H9 (cell line): ENCODE measurements around the gene HOXA1. TPM values are rescaled to one million over a fixed set of nuclear protein-coding genes. Genes with fewer than 3 reads are reported as not detected.
A peak's percentile ranks its signal among the peaks of the same experiment; 100 is the strongest.

Experiments
- DNase-seq: peaks from one replicate; pipeline ENCODE4 v3.0.0-alpha.2; 2017
- H2AFZ ChIP-seq: one replicate; pipeline ENCODE4 v1.6.1; 2013; ENCODE audit warnings: mild to moderate bottlenecking, low read length, control low read depth, moderate library complexity
- H2AK5ac ChIP-seq: 2 replicates; pipeline ENCODE4 v1.6.1; 2013; ENCODE audit warnings: low read length, control low read depth, mixed read lengths; ENCODE audit not compliant: insufficient read length
- H2BK120ac ChIP-seq: one replicate; pipeline ENCODE4 v1.6.1; 2013; ENCODE audit warnings: low read depth, mild to moderate bottlenecking, low read length, control low read depth, inconsistent platforms; ENCODE audit not compliant: poor library complexity, severe bottlenecking
- H2BK12ac ChIP-seq: 2 replicates; pipeline ENCODE4 v1.6.1; 2013; ENCODE audit warnings: low read length, control low read depth, mixed read lengths, low read depth; ENCODE audit not compliant: insufficient read length
- H2BK15ac ChIP-seq: 2 replicates; pipeline ENCODE4 v1.6.1; 2013; ENCODE audit warnings: low read depth, low read length, control low read depth
- H2BK20ac ChIP-seq: one replicate; pipeline ENCODE4 v1.6.1; 2013; ENCODE audit warnings: low read depth, mild to moderate bottlenecking, low read length, control low read depth, inconsistent platforms; ENCODE audit not compliant: poor library complexity, severe bottlenecking
- H2BK5ac ChIP-seq: 2 replicates; pipeline ENCODE4 v1.6.1; 2013; ENCODE audit warnings: low read length, control low read depth, mixed read lengths; ENCODE audit not compliant: insufficient read length
- H3K14ac ChIP-seq: 2 replicates; pipeline ENCODE4 v1.6.1; 2013; ENCODE audit warnings: low read length, control low read depth; ENCODE audit not compliant: insufficient read depth
- H3K18ac ChIP-seq: 2 replicates; pipeline ENCODE4 v1.6.1; 2013; ENCODE audit warnings: low read depth, mild to moderate bottlenecking, mixed read lengths, low read length, control low read depth; ENCODE audit not compliant: insufficient read length
- H3K23ac ChIP-seq: 2 replicates; pipeline ENCODE4 v1.6.1; 2013; ENCODE audit warnings: low read length, control low read depth, mixed read lengths, low read depth; ENCODE audit not compliant: insufficient read length
- H3K23me2 ChIP-seq: 2 replicates; pipeline ENCODE4 v1.6.1; 2013; ENCODE audit warnings: low read depth, mild to moderate bottlenecking, mixed read lengths, low read length, control low read depth; ENCODE audit not compliant: insufficient read length, poor library complexity, severe bottlenecking
- H3K27ac ChIP-seq: 2 replicates; pipeline ENCODE4 v1.5.1; 2013; ENCODE audit warnings: low read length, control low read depth, mixed read lengths, low read depth; ENCODE audit not compliant: insufficient read length
- H3K27me3 ChIP-seq: 2 replicates; pipeline ENCODE4 v1.6.1; 2013; ENCODE audit warnings: low read length, control low read depth, inconsistent platforms; ENCODE audit not compliant: insufficient read depth
- H3K4ac ChIP-seq: 2 replicates; pipeline ENCODE4 v1.6.1; 2013; ENCODE audit warnings: low read depth, mild to moderate bottlenecking, control low read depth, inconsistent platforms, low read length, moderate library complexity
- H3K4me1 ChIP-seq: 2 replicates; pipeline ENCODE4 v1.6.1; 2013; ENCODE audit warnings: low read length, control low read depth, inconsistent platforms; ENCODE audit not compliant: insufficient read depth
- H3K4me2 ChIP-seq: 2 replicates; pipeline ENCODE4 v1.6.1; 2013; ENCODE audit warnings: low read length, control low read depth, mixed read lengths; ENCODE audit not compliant: insufficient read length, insufficient read depth
- H3K56ac ChIP-seq: 2 replicates; pipeline ENCODE4 v1.6.1; 2013; ENCODE audit warnings: low read depth, mild to moderate bottlenecking, mixed read lengths, low read length, control low read depth; ENCODE audit not compliant: insufficient read length
- H3K79me1 ChIP-seq: 2 replicates; pipeline ENCODE4 v1.6.1; 2013; ENCODE audit warnings: low read depth, mild to moderate bottlenecking, moderate library complexity, low read length, control low read depth, inconsistent platforms; ENCODE audit not compliant: insufficient read depth, poor library complexity, severe bottlenecking
- H3K79me2 ChIP-seq: 2 replicates; pipeline ENCODE4 v1.6.1; 2013; ENCODE audit warnings: low read length, control low read depth, inconsistent platforms; ENCODE audit not compliant: insufficient read depth
- H3K9ac ChIP-seq: 2 replicates; pipeline ENCODE4 v1.6.1; 2013; ENCODE audit warnings: low read length, control low read depth, mixed read lengths; ENCODE audit not compliant: insufficient read length; ENCODE audit errors: extremely low read depth
- H3K9me3 ChIP-seq: one replicate; pipeline ENCODE4 v1.6.1; 2013; ENCODE audit warnings: low read depth, low read length, inconsistent platforms; ENCODE audit not compliant: control insufficient read depth
- H3T11ph ChIP-seq: one replicate; pipeline ENCODE4 v1.6.1; 2013; ENCODE audit warnings: mild to moderate bottlenecking, low read length, control low read depth, inconsistent platforms
- H4K20me1 ChIP-seq: one replicate; pipeline ENCODE4 v1.6.1; 2013; ENCODE audit not compliant: control insufficient read depth, insufficient read length, insufficient read depth
- H4K5ac ChIP-seq: 2 replicates; pipeline ENCODE4 v1.6.1; 2013; ENCODE audit warnings: low read depth, mild to moderate bottlenecking, mixed read lengths, low read length, control low read depth; ENCODE audit not compliant: insufficient read length
- H4K8ac ChIP-seq: replicated peaks from 2 replicates; pipeline ENCODE4 v1.6.1; 2013; ENCODE audit warnings: low read length, control low read depth, mixed read lengths, low read depth; ENCODE audit not compliant: insufficient read length
- H4K91ac ChIP-seq: 2 replicates; pipeline ENCODE4 v1.6.1; 2013; ENCODE audit warnings: low read depth, mild to moderate bottlenecking, moderate library complexity, mixed read lengths, low read length, control low read depth; ENCODE audit not compliant: insufficient read length
- H3K27ac Mint-ChIP-seq, 3 experiments: 2 replicates in 2 of 3; 3 replicates in 1 of 3; pipeline ENCODE4 v1.8.0; 2020 to 2021; ENCODE audit warnings: mixed read lengths in 3 of 3, mild to moderate bottlenecking in 1 of 3, moderate library complexity in 1 of 3
- H3K27me3 Mint-ChIP-seq: 2 replicates; pipeline ENCODE4 v1.8.0; 2021; ENCODE audit warnings: low read depth, mild to moderate bottlenecking, moderate library complexity, mixed read lengths
- H3K36me3 Mint-ChIP-seq, 3 experiments: 2 replicates in 2 of 3; 3 replicates in 1 of 3; pipeline ENCODE4 v1.8.0; 2020 to 2021; ENCODE audit warnings: low read depth in 3 of 3, mixed read lengths in 3 of 3; ENCODE audit not compliant: insufficient read depth in 1 of 3
- H3K4me1 Mint-ChIP-seq, 2 experiments: 2 replicates each; pipeline ENCODE4 v1.8.0; 2020; ENCODE audit warnings: mixed read lengths in 2 of 2
- H3K4me3 Mint-ChIP-seq, 2 experiments: 2 replicates in 1 of 2; 3 replicates in 1 of 2; pipeline ENCODE4 v1.8.0; 2020 to 2021; ENCODE audit warnings: mild to moderate bottlenecking in 2 of 2, mixed read lengths in 2 of 2, moderate library complexity in 1 of 2
- H3K9me3 Mint-ChIP-seq, 2 experiments: 2 replicates in 1 of 2; 3 replicates in 1 of 2; pipeline ENCODE4 v1.8.0; 2020; ENCODE audit warnings: mild to moderate bottlenecking in 2 of 2, mixed read lengths in 2 of 2, moderate library complexity in 1 of 2
- CTCF ChIP-seq: fragments of 200-600 bp; sonication (generic); conservative IDR thresholded peaks from 3 replicates; pipeline ENCODE4 v1.8.0; 2021; ENCODE audit warnings: antibody characterized with exemption, mild to moderate bottlenecking
- WGBS: extraction: QIAGEN DNeasy Blood & Tissue Kit; methylation state at CpG from one replicate; pipeline ENCODE4 v1.1.7; 2013; ENCODE audit warnings: missing lambda C conversion rate, low lambda C conversion rate, mixed read lengths; ENCODE audit not compliant: insufficient read length; ENCODE audit errors: extremely low coverage; 5-methylcytosine and 5-hydroxymethylcytosine counted together
- total RNA-seq: library from RNA; stranded (reverse); gene quantifications from 2 replicates; pipeline ENCODE4 v1.2.1, GENCODE V29; 2021

The HOXA1 gene
- total RNA-seq, 1 experiment from 2014 or later: not detected

- H3K79me2 ChIP-seq: no peaks in the 10 kb centered on the region
- H3K56ac ChIP-seq: no peak within 1 kb of the TSS
- H3T11ph ChIP-seq: no peak within 1 kb of the TSS
- H3K18ac ChIP-seq: no peak within 1 kb of the TSS
- H3K14ac ChIP-seq: no peak within 1 kb of the TSS
- peaks cover 14% of the 10 kb centered on the region for H3K23me2 ChIP-seq
- Mint-ChIP-seq H3K4me3 (peak within 1 kb of the TSS; percentile 58 to 77), H3K27ac (no peak within 1 kb of the TSS), H3K9me3 (peaks cover 16 to 28% of the 10 kb centered on the region in 2 experiments), H3K36me3 (no peaks in the 10 kb centered on the region; a peak in 3 of 7 replicates), H3K27me3 (peaks cover 100% of the 10 kb centered on the region), H3K4me1 (peaks cover 7 to 23% of the 10 kb centered on the region in 2 experiments)
- H2BK12ac ChIP-seq: no peak within 1 kb of the TSS
- no peaks in the 10 kb centered on the region for H3K79me1 ChIP-seq
- no peak within 1 kb of the TSS for H3K9ac ChIP-seq
- no CpG with 5 or more reads among the region's 86 CpGs for WGBS
- no peak within 1 kb of the TSS for H4K5ac ChIP-seq
- H4K8ac ChIP-seq: no peak within 1 kb of the TSS
- no peak within 1 kb of the TSS for H2AK5ac ChIP-seq
- H4K20me1 ChIP-seq: no peaks in the 10 kb centered on the region
- TF ChIP-seq CTCF: peak; percentile 95
- no peaks in the 10 kb centered on the region for H3K4me1 ChIP-seq
- no peak within 1 kb of the TSS for H2BK5ac ChIP-seq
- H3K4me2 ChIP-seq: peak within 1 kb of the TSS; percentile 65
- H3K23ac ChIP-seq: no peak within 1 kb of the TSS
- H2BK15ac ChIP-seq: no peak within 1 kb of the TSS
- no peak within 1 kb of the TSS for H2BK120ac ChIP-seq
- DNase-seq: peak; percentile 88
- H2BK20ac ChIP-seq: no peak within 1 kb of the TSS
- H3K27me3 ChIP-seq: peaks cover 97% of the 10 kb centered on the region
- H3K4ac ChIP-seq: no peak within 1 kb of the TSS
- H3K27ac ChIP-seq: no peak within 1 kb of the TSS
- H4K91ac ChIP-seq: no peak within 1 kb of the TSS
- no peaks in the 10 kb centered on the region for H3K9me3 ChIP-seq
- H2AFZ ChIP-seq: no peak within 1 kb of the TSS
Measured at GRCh38 chr7:27143023-27143949, 47.5 kb upstream of the HOXA1 start, which contains the start of gene HOXA5. Gene HOXA5, minus strand, starts transcription at chr7:27143681. Its CDS starts 74 bp downstream, at chr7:27143607.
